Progenitor cell of endocrine pancreas (in vitro differentiated cells): ENCODE data around the gene SLC34A2. TPM values are rescaled to one million over a fixed set of nuclear protein-coding genes. Genes with fewer than 3 reads are reported as not detected.

Source experiments
- DNase-seq: peaks from one replicate; pipeline ENCODE4 v3.0.0; 2021; ENCODE audit warnings: low spot score; ENCODE audit not compliant: unreplicated experiment
- H3K27ac Mint-ChIP-seq: 2 replicates; pipeline ENCODE4 v1.8.0; 2021; ENCODE audit warnings: mild to moderate bottlenecking, moderate library complexity, mixed read lengths
- H3K27me3 Mint-ChIP-seq: 2 replicates; pipeline ENCODE4 v1.8.0; 2021; ENCODE audit warnings: mixed read lengths
- H3K36me3 Mint-ChIP-seq: 2 replicates; pipeline ENCODE4 v1.8.0; 2022; ENCODE audit warnings: mixed read lengths; ENCODE audit not compliant: insufficient read depth
- H3K4me1 Mint-ChIP-seq: 2 replicates; pipeline ENCODE4 v1.8.0; 2021; ENCODE audit warnings: low read depth, mixed read lengths
- H3K4me3 Mint-ChIP-seq: 2 replicates; pipeline ENCODE4 v1.8.0; 2021; ENCODE audit warnings: low read depth, mild to moderate bottlenecking, moderate library complexity, mixed read lengths
- H3K9me3 Mint-ChIP-seq: 2 replicates; pipeline ENCODE4 v1.8.0; 2021; ENCODE audit warnings: low read depth, mixed read lengths
- total RNA-seq: library from RNA; stranded (reverse); gene quantifications from 2 replicates; pipeline ENCODE4 v1.2.1, GENCODE V29; 2021
- TF ChIP-seq, protein P1 (sequence below): fragments of 200-600 bp; sonication (generic); IDR thresholded peaks from one replicate; pipeline ENCODE4 v1.5.0; 2021; ENCODE audit warnings: antibody characterized with exemption, mild to moderate bottlenecking; ENCODE audit not compliant: unreplicated experiment

Gene SLC34A2
- total RNA-seq, 1 donor from 2014 or later, result 1.1 TPM

DNA sequence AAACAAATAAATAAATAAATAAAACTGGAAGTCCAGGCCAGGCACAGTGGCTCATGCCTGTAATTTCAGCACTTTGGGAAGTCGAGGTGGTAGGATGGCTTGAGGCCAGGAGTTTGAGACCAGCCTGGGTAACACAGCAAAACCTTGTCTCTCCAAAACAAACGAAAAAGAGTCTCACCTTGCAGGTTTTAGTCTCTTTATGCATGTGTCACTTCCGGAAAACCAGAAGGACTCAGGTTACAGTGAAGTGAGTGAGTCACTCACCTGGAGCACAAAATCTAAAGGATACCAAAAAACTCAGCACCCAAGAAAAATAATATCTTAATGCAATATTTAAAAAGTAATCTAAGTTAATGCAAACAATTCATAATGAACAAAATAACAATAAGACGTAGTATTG, 20.1 kb upstream of the SLC34A2 start:
- H3K27me3 Mint-ChIP-seq, result peaks cover 9% of the 10 kb centered on the region
- H3K36me3 Mint-ChIP-seq, result no peaks in the 10 kb centered on the region
- no peak overlapping the region for H3K27ac Mint-ChIP-seq

DNA sequence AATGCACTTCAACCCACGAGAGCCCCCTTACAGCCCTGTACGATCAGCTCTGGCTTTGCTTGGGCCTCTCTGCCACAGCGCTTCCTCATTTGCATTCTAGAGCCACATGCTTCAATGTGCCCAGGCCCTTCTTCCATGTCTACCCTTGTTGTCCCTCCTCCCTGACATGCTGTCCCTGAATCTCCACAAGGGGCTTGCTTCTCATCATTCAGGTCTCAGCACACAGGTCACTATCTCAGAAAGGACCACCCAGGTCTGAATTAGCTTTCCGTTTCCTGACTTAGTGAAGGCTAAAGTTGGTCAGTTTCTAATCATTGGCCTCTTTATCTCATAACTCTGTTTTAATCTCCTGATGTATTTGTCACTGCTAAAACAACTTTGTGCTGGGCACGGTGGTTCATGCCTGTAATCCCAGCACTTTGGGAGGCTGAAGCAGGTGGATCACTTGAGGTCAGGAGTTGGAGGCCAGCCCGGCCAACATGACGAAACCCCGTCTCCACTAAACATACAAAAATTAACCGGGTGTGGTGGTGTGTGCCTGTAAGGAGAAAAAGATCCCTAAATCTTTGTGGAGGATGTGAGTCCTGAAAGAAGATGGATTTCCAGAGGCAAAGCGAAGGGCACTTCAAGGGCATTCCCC, 17.9 kb upstream of the SLC34A2 start:
- no peaks in the 10 kb centered on the region for H3K9me3 Mint-ChIP-seq
- H3K4me1 Mint-ChIP-seq, result no peaks in the 10 kb centered on the region
- H3K4me3 Mint-ChIP-seq, result no peak overlapping the region
- TF ChIP-seq, protein P1, sequence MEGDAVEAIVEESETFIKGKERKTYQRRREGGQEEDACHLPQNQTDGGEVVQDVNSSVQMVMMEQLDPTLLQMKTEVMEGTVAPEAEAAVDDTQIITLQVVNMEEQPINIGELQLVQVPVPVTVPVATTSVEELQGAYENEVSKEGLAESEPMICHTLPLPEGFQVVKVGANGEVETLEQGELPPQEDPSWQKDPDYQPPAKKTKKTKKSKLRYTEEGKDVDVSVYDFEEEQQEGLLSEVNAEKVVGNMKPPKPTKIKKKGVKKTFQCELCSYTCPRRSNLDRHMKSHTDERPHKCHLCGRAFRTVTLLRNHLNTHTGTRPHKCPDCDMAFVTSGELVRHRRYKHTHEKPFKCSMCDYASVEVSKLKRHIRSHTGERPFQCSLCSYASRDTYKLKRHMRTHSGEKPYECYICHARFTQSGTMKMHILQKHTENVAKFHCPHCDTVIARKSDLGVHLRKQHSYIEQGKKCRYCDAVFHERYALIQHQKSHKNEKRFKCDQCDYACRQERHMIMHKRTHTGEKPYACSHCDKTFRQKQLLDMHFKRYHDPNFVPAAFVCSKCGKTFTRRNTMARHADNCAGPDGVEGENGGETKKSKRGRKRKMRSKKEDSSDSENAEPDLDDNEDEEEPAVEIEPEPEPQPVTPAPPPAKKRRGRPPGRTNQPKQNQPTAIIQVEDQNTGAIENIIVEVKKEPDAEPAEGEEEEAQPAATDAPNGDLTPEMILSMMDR, result no peak
- no peak overlapping the region for H3K27ac Mint-ChIP-seq
- no peak for DNase-seq
- H3K36me3 Mint-ChIP-seq, result no peaks in the 10 kb centered on the region
- peaks cover 9% of the 10 kb centered on the region for H3K27me3 Mint-ChIP-seq

More for the DNA sequence above, 20.1 kb upstream of the SLC34A2 start:
- TF ChIP-seq, protein P1, result no peak
- Mint-ChIP-seq H3K4me1 (no peaks in the 10 kb centered on the region), H3K4me3 (no peak overlapping the region), H3K9me3 (no peaks in the 10 kb centered on the region)
- no peak for DNase-seq

DNA sequence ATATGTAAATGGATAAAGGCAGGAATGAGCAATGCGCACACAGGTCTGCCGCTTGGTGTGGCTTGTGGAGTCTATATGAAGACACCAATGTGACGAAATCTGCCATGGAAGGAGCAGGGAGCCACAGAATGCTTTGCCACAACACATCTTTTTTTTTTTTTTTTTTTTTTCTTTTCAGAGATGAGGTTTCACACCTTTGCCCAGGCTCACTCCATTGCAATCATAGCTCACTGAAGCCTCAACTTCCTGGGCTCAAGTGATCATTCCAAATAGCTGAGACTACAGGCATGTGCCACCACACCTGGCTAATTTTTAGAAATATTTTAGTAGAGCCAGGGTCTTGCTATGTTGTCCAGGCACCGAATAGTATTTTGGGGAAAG, 17.4 kb upstream of the SLC34A2 start:
- peaks cover 9% of the 10 kb centered on the region for H3K27me3 Mint-ChIP-seq
- TF ChIP-seq, protein P1, result no peak
- no peaks in the 10 kb centered on the region for H3K36me3 Mint-ChIP-seq
- H3K4me3 Mint-ChIP-seq, result no peak overlapping the region
- H3K4me1 Mint-ChIP-seq, result no peaks in the 10 kb centered on the region
- no peaks in the 10 kb centered on the region for H3K9me3 Mint-ChIP-seq
- H3K27ac Mint-ChIP-seq, result no peak overlapping the region
- DNase-seq, result no peak

DNA sequence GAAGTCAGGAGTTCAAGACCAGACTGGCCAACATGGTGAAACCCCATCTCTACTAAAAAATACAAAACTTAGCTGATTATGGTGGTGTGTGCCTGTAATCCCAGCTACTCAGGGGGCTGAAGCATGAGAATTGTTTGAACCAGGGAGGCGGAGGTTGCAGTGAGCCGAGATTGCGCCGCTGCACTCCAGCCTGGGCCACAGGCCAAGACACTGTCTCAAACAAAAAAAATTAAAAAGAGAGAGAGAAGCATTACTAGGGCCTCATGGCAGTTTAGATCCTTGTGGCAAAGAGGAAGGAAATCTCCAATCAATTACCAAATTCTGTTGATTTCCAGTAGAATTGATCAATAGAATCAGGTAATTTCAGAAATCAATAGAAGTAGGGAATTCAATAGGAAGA, 16.8 kb upstream of the SLC34A2 start:
- TF ChIP-seq, protein P1, result no peak
- Mint-ChIP-seq H3K36me3 (no peaks in the 10 kb centered on the region), H3K27ac (no peak overlapping the region), H3K27me3 (peaks cover 9% of the 10 kb centered on the region), H3K9me3 (no peaks in the 10 kb centered on the region), H3K4me1 (no peaks in the 10 kb centered on the region), H3K4me3 (no peak overlapping the region)
- no peak for DNase-seq

DNA sequence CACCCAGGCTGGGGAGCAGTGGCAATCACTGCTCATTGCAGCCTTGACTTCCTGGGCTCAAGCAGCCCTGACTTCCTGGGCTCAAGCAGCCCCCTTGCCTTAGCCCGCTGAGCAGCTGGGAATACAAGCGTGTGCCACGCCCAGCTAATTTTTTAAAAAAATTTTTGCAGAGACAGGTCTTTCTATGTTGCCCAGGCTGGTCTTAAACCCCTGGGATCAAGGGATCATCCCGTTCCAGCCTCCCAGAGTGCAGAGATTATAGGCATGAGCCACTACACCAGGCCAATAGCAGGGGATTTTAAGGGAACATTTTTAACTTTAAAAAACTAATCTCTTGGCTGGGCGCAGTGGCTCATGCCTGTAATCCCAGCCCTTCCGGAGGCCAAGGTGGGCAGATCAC, 5.3 kb upstream of the SLC34A2 start:
- Mint-ChIP-seq H3K27me3 (peaks cover 35% of the 10 kb centered on the region), H3K27ac (no peak overlapping the region), H3K4me1 (peaks cover 6% of the 10 kb centered on the region), H3K36me3 (no peaks in the 10 kb centered on the region), H3K9me3 (no peaks in the 10 kb centered on the region), H3K4me3 (no peak overlapping the region)
- DNase-seq, result no peak
- TF ChIP-seq, protein P1, result no peak
